Duodenal mucosa (tissue), 2 donors: ENCODE data around the gene TTC28.
"Not testable (repeated sequence)": the region's sequence is repeated elsewhere in the genome, so short reads cannot be mapped to it uniquely, and the experiment has no call there.

ENCODE experiments used
- H3K27ac ChIP-seq: one replicate; pipeline ENCODE4 v1.7.0; 2013; ENCODE audit warnings: low read depth, low read length
- H3K27me3 ChIP-seq, 2 donors: one replicate each; pipeline ENCODE4 v1.7.0; 2013; ENCODE audit warnings: low read length in 2 of 2, control low read depth in 1 of 2; ENCODE audit not compliant: insufficient read depth in 2 of 2, control insufficient read depth in 1 of 2
- H3K36me3 ChIP-seq, 2 donors: one replicate each; pipeline ENCODE4 v1.7.0; 2013; ENCODE audit warnings: low read length in 2 of 2, control low read depth in 1 of 2; ENCODE audit not compliant: insufficient read depth in 2 of 2, control insufficient read depth in 1 of 2
- H3K4me1 ChIP-seq, 2 donors: one replicate each; pipeline ENCODE4 v1.7.0; 2013; ENCODE audit warnings: low read length in 2 of 2, control low read depth in 1 of 2; ENCODE audit not compliant: insufficient read depth in 2 of 2, control insufficient read depth in 1 of 2
- H3K4me3 ChIP-seq, 2 donors: one replicate each; pipeline ENCODE4 v1.7.0; 2013; ENCODE audit warnings: low read length in 2 of 2, low read depth in 1 of 2
- H3K9ac ChIP-seq, 2 donors: one replicate each; pipeline ENCODE4 v1.7.0; 2013; ENCODE audit warnings: low read length in 2 of 2, low read depth in 1 of 2
- H3K9me3 ChIP-seq, 2 donors: one replicate each; pipeline ENCODE4 v1.7.0; 2013; ENCODE audit warnings: low read length in 2 of 2, control low read depth in 1 of 2; ENCODE audit not compliant: control insufficient read depth in 1 of 2

The TTC28 gene

GRCh38 chr22:28172892-28173670 lies 506.6 kb downstream of the TTC28 start:
- Histone ChIP-seq H3K4me1 (peaks cover 6 to 13% of the 10 kb centered on the region in 2 donors), H3K36me3 (no peaks in the 10 kb centered on the region), H3K27ac (no peak overlapping the region), H3K4me3 (no peak overlapping the region), H3K9me3 (no peaks in the 10 kb centered on the region), H3K9ac (no peak overlapping the region), H3K27me3 (no peaks in the 10 kb centered on the region)

- Histone ChIP-seq H3K9me3 (no peaks in the 10 kb centered on the region), H3K9ac (no peak overlapping the region), H3K4me1 (peaks cover 6 to 13% of the 10 kb centered on the region in 2 donors), H3K4me3 (no peak overlapping the region), H3K36me3 (no peaks in the 10 kb centered on the region), H3K27ac (no peak overlapping the region), H3K27me3 (no peaks in the 10 kb centered on the region)
Observed at GRCh38 chr22:28171712-28172111, 507.9 kb downstream of the TTC28 start.

DNA sequence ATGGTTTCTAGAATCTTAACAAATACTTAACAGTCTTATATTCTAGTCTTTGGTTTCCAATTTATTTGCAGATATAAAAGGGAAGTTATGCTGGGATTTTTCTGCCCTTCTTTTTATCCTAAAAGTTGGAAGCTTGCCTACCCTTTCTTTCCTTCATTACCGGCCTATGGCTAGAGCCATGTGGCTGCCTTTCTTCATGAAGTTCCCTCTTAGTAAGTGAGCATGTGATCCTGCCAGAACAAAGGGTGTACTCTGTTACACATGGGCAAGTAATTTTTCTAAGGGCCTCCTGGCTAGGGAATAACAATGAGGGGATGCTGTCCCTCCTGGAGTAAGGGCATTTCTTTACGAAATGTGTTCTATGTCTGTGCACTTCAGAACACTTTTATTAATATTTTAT lies 508.5 kb downstream of the TTC28 start:
- H3K4me1 ChIP-seq = peaks cover 6 to 13% of the 10 kb centered on the region in 2 donors
- H3K9ac ChIP-seq = no peak overlapping the region
- H3K27me3 ChIP-seq = no peaks in the 10 kb centered on the region
- no peaks in the 10 kb centered on the region for H3K36me3 ChIP-seq
- H3K9me3 ChIP-seq = no peaks in the 10 kb centered on the region
- no peak overlapping the region for H3K4me3 ChIP-seq
- no peak overlapping the region for H3K27ac ChIP-seq

GRCh38 chr22:28169314-28169713 lies 510.3 kb downstream of the TTC28 start:
- not testable (repeated sequence) for H3K9ac ChIP-seq, H3K27me3 ChIP-seq, H3K27ac ChIP-seq, H3K36me3 ChIP-seq, H3K4me3 ChIP-seq, H3K9me3 ChIP-seq
- peaks cover 6 to 13% of the 10 kb centered on the region in 2 donors for H3K4me1 ChIP-seq

DNA sequence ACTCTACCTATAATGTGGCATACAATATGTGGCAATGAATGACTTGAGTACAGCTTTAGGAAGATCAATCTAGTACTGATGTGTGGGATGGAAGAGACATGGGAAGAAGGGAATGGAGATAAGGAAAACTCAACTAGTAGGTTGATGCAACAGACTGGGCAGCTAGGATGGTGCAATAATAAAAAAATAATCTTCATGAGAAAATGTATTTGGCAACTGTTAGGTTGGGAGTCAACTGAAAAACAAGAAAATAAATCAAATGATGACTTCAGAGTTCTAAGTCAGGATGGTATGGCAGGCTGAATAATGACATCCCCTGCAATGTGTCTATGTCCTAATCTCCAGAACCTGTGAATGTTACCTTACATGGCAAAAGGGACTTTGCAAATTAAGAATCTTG lies 523.8 kb downstream of the TTC28 start:
- H3K4me1 ChIP-seq = peaks cover 0 to 5% of the 10 kb centered on the region in 2 donors
- H3K27ac ChIP-seq = no peak overlapping the region
- no peak overlapping the region for H3K4me3 ChIP-seq
- H3K9ac ChIP-seq = no peak overlapping the region
- H3K36me3 ChIP-seq = no peaks in the 10 kb centered on the region
- H3K27me3 ChIP-seq = no peaks in the 10 kb centered on the region
- H3K9me3 ChIP-seq = no peaks in the 10 kb centered on the region

DNA sequence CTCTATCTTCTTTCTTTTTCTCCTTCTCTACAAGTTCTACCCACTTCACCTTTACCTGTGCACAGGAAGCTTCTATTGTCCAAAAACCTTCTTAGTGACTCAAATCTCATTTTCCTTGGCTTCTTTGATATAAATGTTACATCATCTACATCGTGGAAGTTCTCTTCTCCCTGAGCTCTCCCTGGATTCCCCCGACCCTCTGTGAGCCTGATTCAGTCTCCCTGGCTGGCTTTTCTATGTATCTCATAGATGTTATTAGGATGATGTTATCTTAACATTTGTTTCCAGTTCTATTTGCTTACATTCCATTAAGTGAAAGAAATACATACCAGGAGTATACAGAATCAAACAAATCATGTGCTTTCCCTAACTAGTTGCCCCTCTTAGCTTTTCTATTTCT lies 524.8 kb downstream of the TTC28 start:
- Histone ChIP-seq H3K9me3 (no peaks in the 10 kb centered on the region), H3K4me3 (no peak overlapping the region), H3K27me3 (no peaks in the 10 kb centered on the region), H3K9ac (no peak overlapping the region), H3K36me3 (no peaks in the 10 kb centered on the region), H3K27ac (no peak overlapping the region), H3K4me1 (peaks cover 0 to 6% of the 10 kb centered on the region in 2 donors)

- Histone ChIP-seq H3K36me3 (no peaks in the 10 kb centered on the region), H3K4me3 (no peak overlapping the region), H3K27me3 (no peaks in the 10 kb centered on the region), H3K27ac (no peak overlapping the region), H3K9ac (no peak overlapping the region), H3K9me3 (no peaks in the 10 kb centered on the region), H3K4me1 (peaks cover 0 to 6% of the 10 kb centered on the region in 2 donors)
Observed at GRCh38 chr22:28151151-28151816, 528.4 kb downstream of the TTC28 start.

GRCh38 chr22:28148816-28149465 lies 530.7 kb downstream of the TTC28 start:
- H3K4me3 ChIP-seq = no peak overlapping the region
- H3K9me3 ChIP-seq = no peaks in the 10 kb centered on the region
- no peaks in the 10 kb centered on the region for H3K36me3 ChIP-seq
- no peaks in the 10 kb centered on the region for H3K27me3 ChIP-seq
- H3K27ac ChIP-seq = no peak overlapping the region
- H3K4me1 ChIP-seq = peaks cover 0 to 6% of the 10 kb centered on the region in 2 donors
- H3K9ac ChIP-seq = no peak overlapping the region

GRCh38 chr22:28147401-28147800 lies 532.2 kb downstream of the TTC28 start:
- no peaks in the 10 kb centered on the region for H3K27me3 ChIP-seq
- H3K9me3 ChIP-seq = no peaks in the 10 kb centered on the region
- H3K27ac ChIP-seq = no peak overlapping the region
- no peak overlapping the region for H3K9ac ChIP-seq
- no peaks in the 10 kb centered on the region for H3K36me3 ChIP-seq
- peaks cover 0 to 6% of the 10 kb centered on the region in 2 donors for H3K4me1 ChIP-seq
- H3K4me3 ChIP-seq = no peak overlapping the region
